Skeletal muscle tissue (tissue), 4 donors: ENCODE data around the gene POU2F1. TPM values are rescaled to one million over a fixed set of nuclear protein-coding genes. Genes with fewer than 3 reads are reported as not detected.
A peak's percentile ranks its signal among the peaks of the same experiment; 100 is the strongest.

Source experiments
- H3K27ac ChIP-seq: one replicate; pipeline ENCODE4 v1.7.0; 2013; ENCODE audit warnings: mild to moderate bottlenecking, low read depth, low read length, inconsistent platforms
- H3K27me3 ChIP-seq, 3 donors: one replicate each; pipeline ENCODE4 v1.7.0; 2013; ENCODE audit warnings: low read length in 3 of 3; ENCODE audit not compliant: control insufficient read depth in 3 of 3, insufficient read depth in 3 of 3
- H3K36me3 ChIP-seq, 3 donors: one replicate each; pipeline ENCODE4 v1.7.0; 2013; ENCODE audit warnings: low read length in 3 of 3; ENCODE audit not compliant: control insufficient read depth in 3 of 3, insufficient read depth in 3 of 3
- H3K4me1 ChIP-seq, 3 donors: one replicate each; pipeline ENCODE4 v1.7.0; 2013; ENCODE audit warnings: low read length in 3 of 3, mild to moderate bottlenecking in 3 of 3; ENCODE audit not compliant: control insufficient read depth in 3 of 3, insufficient read depth in 3 of 3
- H3K4me3 ChIP-seq, 3 donors: one replicate each; pipeline ENCODE4 v1.7.0; 2013; ENCODE audit warnings: low read length in 3 of 3
- H3K9ac ChIP-seq, 3 donors: one replicate each; pipeline ENCODE4 v1.7.0; 2013; ENCODE audit warnings: low read length in 3 of 3, mild to moderate bottlenecking in 3 of 3, moderate library complexity in 2 of 3, low read depth in 1 of 3
- H3K9me3 ChIP-seq, 3 donors: one replicate each; pipeline ENCODE4 v1.7.0; 2013; ENCODE audit warnings: low read length in 3 of 3; ENCODE audit not compliant: control insufficient read depth in 3 of 3
- total RNA-seq: library from RNA; depleted of rRNA; stranded (reverse); fragments of >200 nt; gene quantifications from one replicate; pipeline ENCODE4 v1.2.3, GENCODE V29; 2014
- donor health status: Osteomylitis.

The POU2F1 gene
- total RNA-seq = 11.5 TPM

- no peaks in the 10 kb centered on the region for H3K9me3 ChIP-seq
- H3K36me3 ChIP-seq = no peaks in the 10 kb centered on the region
- H3K9ac ChIP-seq = peak within 1 kb of the TSS; percentile 85 to 93 (median 90)
- H3K4me3 ChIP-seq = peak within 1 kb of the TSS; percentile 79 to 98 (median 95)
- no peaks in the 10 kb centered on the region for H3K27me3 ChIP-seq
- peak within 1 kb of the TSS; percentile 98 for H3K27ac ChIP-seq
- H3K4me1 ChIP-seq = peaks cover 8 to 15% (median 15%) of the 10 kb centered on the region in 3 donors
Measured at GRCh38 chr1:167220537-167221125, at the start of gene POU2F1. Gene POU2F1, plus strand, starts transcription at chr1:167220886. Its CDS starts 12 bp downstream, at chr1:167220898.

GRCh38 chr1:167171286-167171929, 49.3 kb upstream of the POU2F1 start:
- Histone ChIP-seq H3K9me3 (peaks cover 0 to 6% (median 0%) of the 10 kb centered on the region in 3 donors), H3K4me3 (no peak overlapping the region), H3K27ac (no peak overlapping the region), H3K9ac (no peak overlapping the region), H3K36me3 (no peaks in the 10 kb centered on the region), H3K27me3 (peaks cover 0 to 7% (median 0%) of the 10 kb centered on the region in 3 donors), H3K4me1 (no peaks in the 10 kb centered on the region)

- H3K9ac ChIP-seq = no peak overlapping the region
- no peaks in the 10 kb centered on the region for H3K4me1 ChIP-seq
- H3K27me3 ChIP-seq = peaks cover 0 to 4% (median 0%) of the 10 kb centered on the region in 3 donors
- no peak overlapping the region for H3K4me3 ChIP-seq
- H3K9me3 ChIP-seq = peaks cover 0 to 4% (median 0%) of the 10 kb centered on the region in 3 donors
- no peak overlapping the region for H3K27ac ChIP-seq
- no peaks in the 10 kb centered on the region for H3K36me3 ChIP-seq
Measured at GRCh38 chr1:167173516-167174184, 47.0 kb upstream of the POU2F1 start.

- Histone ChIP-seq H3K9ac (no peak overlapping the region), H3K27ac (no peak overlapping the region), H3K27me3 (no peaks in the 10 kb centered on the region), H3K4me3 (no peak overlapping the region), H3K9me3 (peaks cover 0 to 4% (median 0%) of the 10 kb centered on the region in 3 donors), H3K4me1 (no peaks in the 10 kb centered on the region), H3K36me3 (no peaks in the 10 kb centered on the region)
Measured at GRCh38 chr1:167175901-167176300, 44.8 kb upstream of the POU2F1 start.

GRCh38 chr1:167178831-167179230, 41.9 kb upstream of the POU2F1 start:
- no peaks in the 10 kb centered on the region for H3K36me3 ChIP-seq
- no peak overlapping the region for H3K27ac ChIP-seq
- H3K9ac ChIP-seq = no peak overlapping the region
- H3K4me3 ChIP-seq = no peak overlapping the region
- no peaks in the 10 kb centered on the region for H3K4me1 ChIP-seq
- H3K9me3 ChIP-seq = peaks cover 0 to 4% (median 0%) of the 10 kb centered on the region in 3 donors
- no peaks in the 10 kb centered on the region for H3K27me3 ChIP-seq

- Histone ChIP-seq H3K27ac (no peak overlapping the region), H3K4me1 (no peaks in the 10 kb centered on the region), H3K4me3 (no peak overlapping the region), H3K36me3 (no peaks in the 10 kb centered on the region), H3K27me3 (no peaks in the 10 kb centered on the region), H3K9me3 (no peaks in the 10 kb centered on the region), H3K9ac (no peak overlapping the region)
Measured at GRCh38 chr1:167182571-167183320, 37.9 kb upstream of the POU2F1 start.

GRCh38 chr1:167184081-167184480, 36.6 kb upstream of the POU2F1 start:
- Histone ChIP-seq H3K4me3 (no peak overlapping the region), H3K9me3 (no peaks in the 10 kb centered on the region), H3K27ac (no peak overlapping the region)

GRCh38 chr1:167185062-167185461, 35.6 kb upstream of the POU2F1 start:
- H3K27ac ChIP-seq = no peak overlapping the region
- no peaks in the 10 kb centered on the region for H3K4me1 ChIP-seq
- H3K36me3 ChIP-seq = no peaks in the 10 kb centered on the region
- no peak overlapping the region for H3K9ac ChIP-seq
- H3K27me3 ChIP-seq = no peaks in the 10 kb centered on the region
- no peak overlapping the region for H3K4me3 ChIP-seq
- no peaks in the 10 kb centered on the region for H3K9me3 ChIP-seq

More at GRCh38 chr1:167184081-167184480, 36.6 kb upstream of the POU2F1 start:
- no peaks in the 10 kb centered on the region for H3K36me3 ChIP-seq
- no peak overlapping the region for H3K9ac ChIP-seq
- no peaks in the 10 kb centered on the region for H3K27me3 ChIP-seq
- no peaks in the 10 kb centered on the region for H3K4me1 ChIP-seq

GRCh38 chr1:167185974-167186657, 34.6 kb upstream of the POU2F1 start:
- Histone ChIP-seq H3K9ac (no peak overlapping the region), H3K27me3 (no peaks in the 10 kb centered on the region), H3K4me1 (no peaks in the 10 kb centered on the region), H3K4me3 (no peak overlapping the region), H3K27ac (no peak overlapping the region), H3K9me3 (no peaks in the 10 kb centered on the region), H3K36me3 (no peaks in the 10 kb centered on the region)
